Smooth muscle cell (in vitro differentiated cells): ENCODE measurements around the gene RASD2. TPM values are rescaled to one million over a fixed set of nuclear protein-coding genes. Genes with fewer than 3 reads are reported as not detected.

Experiments
- DNase-seq: peaks from one replicate; lab custom pipeline; 2025; ENCODE audit not compliant: unreplicated experiment; lab: John Stamatoyannopoulos, UW
- H2AFZ ChIP-seq: fragments of 200-600 bp; sonication (generic); 2 replicates; pipeline ENCODE4 v1.6.0; 2016; ENCODE audit warnings: antibody characterized with exemption, low read depth, mild to moderate bottlenecking
- H3F3A ChIP-seq: fragments of 200-600 bp; sonication (generic); 2 replicates; pipeline ENCODE4 v1.6.0; 2017; ENCODE audit warnings: antibody characterized with exemption, low read depth
- H3K27ac ChIP-seq: fragments of 200-600 bp; sonication (generic); 2 replicates; pipeline ENCODE4 v1.5.1; 2016; ENCODE audit warnings: low read depth, mild to moderate bottlenecking
- H3K27me3 ChIP-seq: fragments of 200-600 bp; sonication (generic); 2 replicates; pipeline ENCODE4 v1.6.1; 2016; ENCODE audit warnings: low read depth, mild to moderate bottlenecking
- H3K36me3 ChIP-seq: fragments of 200-600 bp; sonication (generic); 2 replicates; pipeline ENCODE4 v1.5.1; 2016; ENCODE audit warnings: low read depth
- H3K4me1 ChIP-seq: fragments of 200-600 bp; sonication (generic); 2 replicates; pipeline ENCODE4 v1.5.1; 2016; ENCODE audit warnings: low read depth
- H3K4me2 ChIP-seq: fragments of 200-600 bp; sonication (generic); 2 replicates; pipeline ENCODE4 v1.6.0; 2016; ENCODE audit warnings: mild to moderate bottlenecking
- H3K4me3 ChIP-seq: fragments of 200-600 bp; sonication (generic); 2 replicates; pipeline ENCODE4 v1.5.1; 2016; ENCODE audit warnings: mild to moderate bottlenecking
- H3K79me2 ChIP-seq: fragments of 200-600 bp; sonication (generic); 2 replicates; pipeline ENCODE4 v1.6.0; 2016; ENCODE audit warnings: low read depth, mild to moderate bottlenecking
- H3K9ac ChIP-seq: fragments of 200-600 bp; sonication (generic); 2 replicates; pipeline ENCODE4 v1.6.0; 2016; ENCODE audit warnings: low read depth
- H3K9me3 ChIP-seq: fragments of 200-600 bp; sonication (generic); replicated peaks from 2 replicates; pipeline ENCODE4 v1.5.1; 2016; ENCODE audit warnings: low read depth
- H4K20me1 ChIP-seq: fragments of 200-600 bp; sonication (generic); 2 replicates; pipeline ENCODE4 v1.6.0; 2016; ENCODE audit warnings: low read depth
- WGBS: methylation state at CpG from one replicate; pipeline ENCODE4 v1.1.7; 2016; ENCODE audit warnings: low lambda C conversion rate; 5-methylcytosine and 5-hydroxymethylcytosine counted together
- polyA plus RNA-seq: library from polyadenylated mRNA; unstranded; fragments of >200 nt; fragmentation: Nextera tagmentation; extraction: Ambion mirVana; gene quantifications from 2 replicates; pipeline ENCODE4 v1.2.1, GENCODE V29; 2016
- total RNA-seq: library from RNA; depleted of rRNA; stranded (reverse); fragments of >200 nt; gene quantifications from 2 replicates; pipeline ENCODE4 v1.2.3, GENCODE V29; 2014
- TF ChIP-seq, protein P1 (sequence below): fragments of 200-600 bp; sonication (generic); IDR thresholded peaks from 2 replicates; pipeline ENCODE4 v1.5.1; 2017; ENCODE audit warnings: borderline replicate concordance, mild to moderate bottlenecking, antibody characterized with exemption; ENCODE audit not compliant: insufficient read depth, poor library complexity, severe bottlenecking

The RASD2 gene
- total and polyA plus RNA-seq, 2 experiments from 2014 or later = 0.27 TPM; not detected in 1

GRCh38 chr22:35554297-35554845 lies 13.7 kb downstream of the RASD2 start:
- Histone ChIP-seq H4K20me1 (no peaks in the 10 kb centered on the region), H3K27ac (no peak overlapping the region), H3K9ac (no peak overlapping the region), H2AFZ (no peak overlapping the region), H3K27me3 (no peaks in the 10 kb centered on the region), H3K4me2 (no peak overlapping the region), H3K4me1 (no peaks in the 10 kb centered on the region), H3K4me3 (no peak overlapping the region), H3K9me3 (no peaks in the 10 kb centered on the region), H3K36me3 (no peaks in the 10 kb centered on the region), H3K79me2 (no peaks in the 10 kb centered on the region), H3F3A (no peaks in the 10 kb centered on the region)
- DNase-seq = no peak
- WGBS = 77% methylated on average over 10 of the region's 10 CpGs
- TF ChIP-seq, protein P1, sequence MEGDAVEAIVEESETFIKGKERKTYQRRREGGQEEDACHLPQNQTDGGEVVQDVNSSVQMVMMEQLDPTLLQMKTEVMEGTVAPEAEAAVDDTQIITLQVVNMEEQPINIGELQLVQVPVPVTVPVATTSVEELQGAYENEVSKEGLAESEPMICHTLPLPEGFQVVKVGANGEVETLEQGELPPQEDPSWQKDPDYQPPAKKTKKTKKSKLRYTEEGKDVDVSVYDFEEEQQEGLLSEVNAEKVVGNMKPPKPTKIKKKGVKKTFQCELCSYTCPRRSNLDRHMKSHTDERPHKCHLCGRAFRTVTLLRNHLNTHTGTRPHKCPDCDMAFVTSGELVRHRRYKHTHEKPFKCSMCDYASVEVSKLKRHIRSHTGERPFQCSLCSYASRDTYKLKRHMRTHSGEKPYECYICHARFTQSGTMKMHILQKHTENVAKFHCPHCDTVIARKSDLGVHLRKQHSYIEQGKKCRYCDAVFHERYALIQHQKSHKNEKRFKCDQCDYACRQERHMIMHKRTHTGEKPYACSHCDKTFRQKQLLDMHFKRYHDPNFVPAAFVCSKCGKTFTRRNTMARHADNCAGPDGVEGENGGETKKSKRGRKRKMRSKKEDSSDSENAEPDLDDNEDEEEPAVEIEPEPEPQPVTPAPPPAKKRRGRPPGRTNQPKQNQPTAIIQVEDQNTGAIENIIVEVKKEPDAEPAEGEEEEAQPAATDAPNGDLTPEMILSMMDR = no peak

DNA sequence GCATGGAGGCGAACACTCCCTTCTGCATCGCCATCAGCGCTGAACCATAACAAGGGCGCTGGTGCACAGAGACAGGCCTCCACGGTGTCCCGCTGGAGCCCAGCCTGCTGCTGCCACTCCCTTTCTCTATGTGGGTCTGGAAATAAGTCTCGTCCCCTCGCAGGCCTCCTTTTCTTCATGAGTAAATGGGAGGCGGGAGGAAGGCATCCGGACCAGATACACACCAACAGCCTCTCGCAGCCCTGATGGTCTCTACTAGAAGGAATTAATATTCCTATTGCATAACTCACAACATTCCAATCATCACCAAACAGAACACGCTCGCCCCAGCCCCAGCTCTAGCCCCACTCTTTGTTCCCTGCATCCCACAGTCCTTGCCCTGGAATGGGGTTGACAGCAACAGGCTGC lies 14.9 kb downstream of the RASD2 start:
- Histone ChIP-seq H3K9me3 (no peaks in the 10 kb centered on the region), H3K27ac (no peak overlapping the region), H4K20me1 (no peaks in the 10 kb centered on the region), H3F3A (no peaks in the 10 kb centered on the region), H2AFZ (no peak overlapping the region), H3K4me2 (no peak overlapping the region), H3K4me3 (no peak overlapping the region), H3K4me1 (no peaks in the 10 kb centered on the region), H3K79me2 (no peaks in the 10 kb centered on the region), H3K9ac (no peak overlapping the region), H3K27me3 (no peaks in the 10 kb centered on the region), H3K36me3 (no peaks in the 10 kb centered on the region)
- no peak for DNase-seq
- 63% methylated on average over 13 of the region's 13 CpGs for WGBS
- TF ChIP-seq, protein P1 = no peak

- no peak for DNase-seq
- H3K36me3 ChIP-seq = no peaks in the 10 kb centered on the region
- no peak overlapping the region for H2AFZ ChIP-seq
- no peak overlapping the region for H3K27ac ChIP-seq
- no peaks in the 10 kb centered on the region for H3K4me1 ChIP-seq
- WGBS = 75% methylated on average over 10 of the region's 10 CpGs
- no peaks in the 10 kb centered on the region for H3K9me3 ChIP-seq
- no peak overlapping the region for H3K4me3 ChIP-seq
- H3K27me3 ChIP-seq = no peaks in the 10 kb centered on the region
- no peak overlapping the region for H3K4me2 ChIP-seq
- no peak overlapping the region for H3K9ac ChIP-seq
- H4K20me1 ChIP-seq = no peaks in the 10 kb centered on the region
- no peaks in the 10 kb centered on the region for H3K79me2 ChIP-seq
- H3F3A ChIP-seq = peaks cover 3% of the 10 kb centered on the region
- TF ChIP-seq, protein P1 = no peak
These were observed 15.4 kb downstream of the RASD2 start for GRCh38 chr22:35555946-35556547.

- no peak for DNase-seq
- H3K4me3 ChIP-seq = no peak overlapping the region
- TF ChIP-seq, protein P1 = no peak
These were observed 16.0 kb downstream of the RASD2 start for GRCh38 chr22:35556666-35557065.

More at GRCh38 chr22:35556666-35557065, 16.0 kb downstream of the RASD2 start:
- Histone ChIP-seq H3K27ac (no peak overlapping the region), H3K9me3 (no peaks in the 10 kb centered on the region), H3K79me2 (no peaks in the 10 kb centered on the region), H2AFZ (no peak overlapping the region), H3K4me2 (no peak overlapping the region), H3K4me1 (peaks cover 2% of the 10 kb centered on the region), H3F3A (peaks cover 3% of the 10 kb centered on the region), H3K27me3 (no peaks in the 10 kb centered on the region), H3K36me3 (no peaks in the 10 kb centered on the region), H3K9ac (no peak overlapping the region), H4K20me1 (no peaks in the 10 kb centered on the region)
- 86% methylated on average over 5 of the region's 5 CpGs for WGBS
